ENCODE data around the gene C6orf163. TPM values are rescaled to one million over a fixed set of nuclear protein-coding genes. Genes with fewer than 3 reads are reported as not detected.

The C6orf163 gene
- total and polyA plus RNA-seq, 10 of the 15 experiments (the other 5 are each of a cell fraction or from before 2014, with no cell fraction given), result 0.56 to 3.7 (median 1.2) TPM

DNA sequence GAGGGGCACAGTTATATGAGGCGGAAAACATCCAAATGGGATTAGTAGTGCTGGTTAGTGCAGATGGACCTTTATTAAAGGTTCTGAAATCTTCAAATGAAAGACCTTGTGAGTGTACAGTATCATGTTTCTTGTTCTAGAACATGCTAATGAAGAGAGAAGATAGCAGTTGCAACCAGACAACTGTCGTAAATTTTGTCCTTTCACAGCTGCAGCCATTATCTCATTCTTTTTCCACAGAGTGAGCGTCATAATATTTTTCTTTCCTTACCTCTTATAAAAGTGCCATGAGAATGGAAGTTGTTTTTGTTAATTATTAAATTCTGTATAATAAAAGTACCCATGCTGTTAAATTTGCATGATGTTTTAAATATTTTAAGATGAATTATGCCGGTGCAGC is 4.4 kb upstream of the C6orf163 start:
- no peak overlapping the region for H2AFZ ChIP-seq (ENCODE audit: control insufficient read depth, low read depth, low read length)
- no peak for DNase-seq (ENCODE audit: low read depth, low spot score)
- H3K4me2 ChIP-seq (ENCODE audit: control insufficient read depth, insufficient read depth), result no peak overlapping the region

More for the DNA sequence above, 4.4 kb upstream of the C6orf163 start:
- no peaks in the 10 kb centered on the region for H3K27me3 ChIP-seq (replicated peaks in 1 of 2; ENCODE audit: control insufficient read depth in 2 of 2, insufficient read depth in 2 of 2, low read length in 1 of 2)
- RAD21 ChIA-PET (ENCODE audit: unreplicated experiment), result interaction anchor here (1.1 kb wide), 1 partner anchor 9 kb away, joined by 4 read pairs; no protein-coding TSS in a partner anchor
- WGBS (ENCODE audit: insufficient coverage, insufficient replicate concordance, low lambda C conversion rate, missing lambda C conversion rate), result 94% methylated on average over 4 of the region's 4 CpGs
- in situ Hi-C loops (cut with MboI) (no loop called here), intact Hi-C loops (cut with micrococcal nuclease; ENCODE audit: unreplicated experiment) (no loop called here)
- ATAC-seq (no peak), FAIRE-seq (no peak)
- CTCF ChIA-PET, result interaction anchor here (1.4 kb wide), 1 partner anchor 260 kb away, joined by 3 read pairs; no protein-coding TSS in a partner anchor
- POLR2A ChIA-PET, result no interaction called here
- no peak overlapping the region for H3K9ac ChIP-seq (ENCODE audit: control insufficient read depth, insufficient read depth, low read length)
- no peaks in the 10 kb centered on the region for H3K79me2 ChIP-seq (ENCODE audit: control insufficient read depth, insufficient read depth, low read length)
- H3K36me3 ChIP-seq (ENCODE audit: control insufficient read depth in 2 of 2, insufficient read depth in 2 of 2, low read length in 1 of 2), result no peaks in the 10 kb centered on the region; a peak in 2 of 4 replicates
- no peaks in the 10 kb centered on the region for H4K20me1 ChIP-seq (ENCODE audit: control insufficient read depth, insufficient read depth)
- no peak overlapping the region for H3K4me3 ChIP-seq
- H3K27ac ChIP-seq (ENCODE audit: control insufficient read depth, insufficient read depth), result no peak overlapping the region
- no peaks in the 10 kb centered on the region for H3K4me1 ChIP-seq (ENCODE audit: control insufficient read depth, insufficient read depth, low read length)
- no peaks in the 10 kb centered on the region for H3K9me3 ChIP-seq (replicated peaks; ENCODE audit: control insufficient read depth, insufficient read depth, low read length)
- TF ChIP-seq EGR1 (IDR thresholded peaks at IDR 0.05; ENCODE audit: borderline replicate concordance in 1 of 2, low read depth in 2 of 2, low read length in 2 of 2) (no peak), MEF2B (IDR thresholded peaks at IDR 0.05; ENCODE audit: partially characterized antibody, poor library complexity, severe bottlenecking) (no peak), WRNIP1 (IDR thresholded peaks at IDR 0.05; ENCODE audit: borderline replicate concordance, low read depth, low read length) (no peak), POLR2AphosphoS2 (IDR thresholded peaks at IDR 0.05; ENCODE audit: low read depth, low read length) (no peak), RAD21 (IDR thresholded peaks at IDR 0.05; ENCODE audit: insufficient read depth, low read depth, low read length) (no peak), IKZF1 (conservative IDR thresholded peaks at IDR 0.05) (no peak), RCOR1 (conservative IDR thresholded peaks at IDR 0.05; ENCODE audit: low read depth, low read length) (no peak), TCF3 (IDR thresholded peaks at IDR 0.05; ENCODE audit: borderline replicate concordance, insufficient read depth, low read depth, low read length) (no peak), SUZ12 (IDR thresholded peaks at IDR 0.05; ENCODE audit: unreplicated experiment) (no peak), SMAD5 (IDR thresholded peaks at IDR 0.05; ENCODE audit: low read depth) (no peak), RBBP5 (conservative IDR thresholded peaks at IDR 0.05) (no peak), CHD4 (IDR thresholded peaks at IDR 0.05) (no peak), BHLHE40 (IDR thresholded peaks at IDR 0.05; ENCODE audit: borderline replicate concordance in 1 of 2, low read depth in 2 of 2, low read length in 1 of 2) (no peak), ZNF217 (IDR thresholded peaks at IDR 0.05) (no peak), GATAD2B (conservative IDR thresholded peaks at IDR 0.05; ENCODE audit: low read depth) (no peak), MXI1 (IDR thresholded peaks at IDR 0.05; ENCODE audit: low read depth, low read length) (no peak)
- TF ChIP-seq, protein P1, sequence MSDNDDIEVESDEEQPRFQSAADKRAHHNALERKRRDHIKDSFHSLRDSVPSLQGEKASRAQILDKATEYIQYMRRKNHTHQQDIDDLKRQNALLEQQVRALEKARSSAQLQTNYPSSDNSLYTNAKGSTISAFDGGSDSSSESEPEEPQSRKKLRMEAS (IDR thresholded peaks at IDR 0.05; ENCODE audit: low read depth, low read length), result no peak
- no TSS peak for BruUV-seq (replicated peaks)
- SMC1A ChIA-PET (ENCODE audit: uncharacterized antibody, unreplicated experiment), result interaction anchor here (0.6 kb wide), 1 partner anchor 1952 kb away, joined by 3 read pairs; no protein-coding TSS in a partner anchor
